Gastroesophageal sphincter (tissue), 4 donors: ENCODE results near the gene CIAO1. TPM values are rescaled to one million over a fixed set of nuclear protein-coding genes. Genes with fewer than 3 reads are reported as not detected.

ENCODE experiments used
- ATAC-seq: fragments of 150-250 bp; one replicate; pipeline ENCODE4 v1.9.1; 2016; ENCODE audit warnings: mild to moderate bottlenecking, moderate library complexity
- H3K27ac ChIP-seq, 4 donors: fragments of 200-600 bp; sonication (generic) in 3 of 4; 1 replicate in 3 of 4; 2 replicates in 1 of 4; pipeline ENCODE4 v1.5.1; 2016 to 2019
- H3K27me3 ChIP-seq: fragments of 200-600 bp; sonication (generic); one replicate; pipeline ENCODE4 v1.5.1; 2019
- H3K36me3 ChIP-seq, 2 donors: fragments of 200-600 bp; sonication (generic); one replicate each; pipeline ENCODE4 v1.5.1; 2019; ENCODE audit warnings: control low read depth in 1 of 2
- H3K4me1 ChIP-seq, 3 donors: fragments of 200-600 bp; sonication (generic); 1 replicate in 2 of 3; 2 replicates in 1 of 3; pipeline ENCODE4 v1.5.1; 2016 to 2019; ENCODE audit warnings: control low read depth in 2 of 3
- H3K4me3 ChIP-seq, 2 donors: fragments of 200-600 bp; sonication (generic); one replicate each; pipeline ENCODE4 v1.5.1; 2019; ENCODE audit warnings: mild to moderate bottlenecking in 1 of 2, moderate library complexity in 1 of 2
- H3K9me3 ChIP-seq, 3 donors: fragments of 200-600 bp; sonication (generic); one replicate each; pipeline ENCODE4 v1.5.1; 2017 to 2019; ENCODE audit warnings: control low read depth in 2 of 3
- CTCF ChIP-seq, 4 experiments: fragments of 200-600 bp in 2 of 4; fragments of 450-650 bp in 2 of 4; sonication (generic) in 1 of 4; IDR thresholded peaks; one replicate each; pipeline ENCODE4 v1.5.1; 2017 to 2019; ENCODE audit warnings: antibody characterized with exemption in 4 of 4, mild to moderate bottlenecking in 2 of 4, moderate library complexity in 2 of 4
- EP300 ChIP-seq: sonication (generic); formaldehyde crosslinking; IDR thresholded peaks from one replicate; pipeline ENCODE4 v1.6.1; 2017; ENCODE audit warnings: antibody characterized with exemption, mild to moderate bottlenecking
- POLR2A ChIP-seq, 2 donors: fragments of 450-650 bp; IDR thresholded peaks; one replicate each; pipeline ENCODE4 v1.6.1; 2017; ENCODE audit warnings: antibody characterized with exemption in 2 of 2, mild to moderate bottlenecking in 2 of 2, moderate library complexity in 1 of 2
- POLR2AphosphoS5 ChIP-seq: sonication (generic); formaldehyde crosslinking; IDR thresholded peaks from one replicate; pipeline ENCODE4 v1.6.1; 2017; ENCODE audit warnings: antibody characterized with exemption
- whole genome bisulfite sequencing, 2 donors: methylation state at CpG; one replicate each; pipeline ENCODE4 v1.1.5; 2018; ENCODE audit warnings: low coverage in 1 of 2; 5-methylcytosine and 5-hydroxymethylcytosine counted together
- total RNA-seq, 4 donors: library from RNA; depleted of rRNA; stranded (reverse); fragments of >200 nt; gene quantifications; one replicate each; pipeline ENCODE4 v1.1.0, GENCODE V29; 2016

Gene CIAO1
- total RNA-seq, 4 donors from 2014 or later = 60.7 to 107 (median 84.8) TPM

GRCh38 chr2:96241900-96242611, 24.0 kb upstream of the CIAO1 start:
- H3K4me3 ChIP-seq = no peak overlapping the region
- WGBS, 2 donors = 73 to 78% methylated on average over 1 to 4 of the region's 5 CpGs
- peaks cover 0 to 26% of the 10 kb centered on the region in 2 donors for H3K36me3 ChIP-seq
- ATAC-seq = peak; percentile 65
- H3K27me3 ChIP-seq = no peaks in the 10 kb centered on the region
- peak overlapping the region in 3 of 4 donors; percentile 42 to 78 (median 70) for H3K27ac ChIP-seq
- no peaks in the 10 kb centered on the region for H3K9me3 ChIP-seq
- TF ChIP-seq EP300 (no peak), POLR2A (IDR thresholded peaks at IDR 0.05) (peak in 1 of 2 donors; percentile 10), CTCF (IDR thresholded peaks at IDR 0.05) (no peak), POLR2AphosphoS5 (peak; percentile 18)
- peaks cover 0 to 3% (median 0%) of the 10 kb centered on the region in 3 donors for H3K4me1 ChIP-seq

GRCh38 chr2:96243843-96244242, 22.2 kb upstream of the CIAO1 start:
- H3K27ac ChIP-seq = no peak overlapping the region
- no peaks in the 10 kb centered on the region for H3K9me3 ChIP-seq
- TF ChIP-seq POLR2AphosphoS5 (no peak), CTCF (IDR thresholded peaks at IDR 0.05) (no peak), POLR2A (IDR thresholded peaks at IDR 0.05) (no peak), EP300 (no peak)
- no peak overlapping the region for H3K4me3 ChIP-seq
- peaks cover 0 to 17% of the 10 kb centered on the region in 2 donors for H3K36me3 ChIP-seq
- ATAC-seq = no peak
- H3K4me1 ChIP-seq = peaks cover 0 to 3% (median 0%) of the 10 kb centered on the region in 3 donors
- no peaks in the 10 kb centered on the region for H3K27me3 ChIP-seq
- 86 to 100% methylated on average over 1 to 3 of the region's 5 CpGs for WGBS, 2 donors

- H3K27me3 ChIP-seq = no peaks in the 10 kb centered on the region
- no peak overlapping the region for H3K4me3 ChIP-seq
- 82 to 84% methylated on average over 3 to 8 of the region's 8 CpGs for WGBS, 2 donors
- H3K36me3 ChIP-seq = peaks cover 0 to 2% of the 10 kb centered on the region in 2 donors
- H3K4me1 ChIP-seq = peaks cover 0 to 18% (median 3%) of the 10 kb centered on the region in 3 donors
- peak overlapping the region in 1 of 4 donors; percentile 9 for H3K27ac ChIP-seq
- ATAC-seq = peak; percentile 19
- H3K9me3 ChIP-seq = no peaks in the 10 kb centered on the region
- no peak for TF ChIP-seq POLR2A (IDR thresholded peaks at IDR 0.05)
- no peak for TF ChIP-seq CTCF (IDR thresholded peaks at IDR 0.05)
- TF ChIP-seq POLR2AphosphoS5 = no peak
- no peak for TF ChIP-seq EP300
These were observed 20.2 kb upstream of the CIAO1 start for GRCh38 chr2:96245609-96246390.

- Histone ChIP-seq H3K4me3 (no peak overlapping the region), H3K9me3 (no peaks in the 10 kb centered on the region), H3K27ac (no peak overlapping the region), H3K27me3 (no peaks in the 10 kb centered on the region), H3K4me1 (peaks cover 0 to 30% (median 3%) of the 10 kb centered on the region in 3 donors), H3K36me3 (peaks cover 0 to 9% of the 10 kb centered on the region in 2 donors)
- TF ChIP-seq CTCF (IDR thresholded peaks at IDR 0.05) = no peak
- no peak for TF ChIP-seq POLR2AphosphoS5
- TF ChIP-seq EP300 = no peak
- no peak for TF ChIP-seq POLR2A (IDR thresholded peaks at IDR 0.05)
- no peak for ATAC-seq
- 69 to 87% methylated on average over 3 of the region's 3 CpGs for WGBS, 2 donors
These were observed 19.0 kb upstream of the CIAO1 start for GRCh38 chr2:96247009-96247408.
